ENCODE data around the gene RALGPS1.

The RALGPS1 gene

DNA sequence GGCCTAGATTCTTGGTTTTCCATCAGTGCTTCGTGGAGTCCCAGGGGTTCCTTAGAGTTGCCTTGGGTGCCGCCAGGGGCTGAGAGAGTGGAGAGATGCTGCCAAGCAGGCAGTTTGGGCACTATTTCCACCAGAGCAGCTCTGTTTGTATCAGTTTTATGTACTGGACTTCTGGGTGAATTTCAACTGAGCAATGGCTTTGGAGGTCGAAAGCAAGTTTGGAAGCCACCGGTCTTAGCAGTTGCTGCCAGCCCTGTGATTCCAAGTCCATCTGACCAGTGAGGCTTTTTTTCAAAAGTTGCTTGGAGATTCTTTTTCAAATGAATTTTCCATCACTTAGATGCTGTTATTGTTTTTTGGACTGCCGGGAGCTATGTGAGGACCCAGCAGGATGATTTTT lies 139.4 kb downstream of the RALGPS1 start:
- no peak for DNase-seq

DNA sequence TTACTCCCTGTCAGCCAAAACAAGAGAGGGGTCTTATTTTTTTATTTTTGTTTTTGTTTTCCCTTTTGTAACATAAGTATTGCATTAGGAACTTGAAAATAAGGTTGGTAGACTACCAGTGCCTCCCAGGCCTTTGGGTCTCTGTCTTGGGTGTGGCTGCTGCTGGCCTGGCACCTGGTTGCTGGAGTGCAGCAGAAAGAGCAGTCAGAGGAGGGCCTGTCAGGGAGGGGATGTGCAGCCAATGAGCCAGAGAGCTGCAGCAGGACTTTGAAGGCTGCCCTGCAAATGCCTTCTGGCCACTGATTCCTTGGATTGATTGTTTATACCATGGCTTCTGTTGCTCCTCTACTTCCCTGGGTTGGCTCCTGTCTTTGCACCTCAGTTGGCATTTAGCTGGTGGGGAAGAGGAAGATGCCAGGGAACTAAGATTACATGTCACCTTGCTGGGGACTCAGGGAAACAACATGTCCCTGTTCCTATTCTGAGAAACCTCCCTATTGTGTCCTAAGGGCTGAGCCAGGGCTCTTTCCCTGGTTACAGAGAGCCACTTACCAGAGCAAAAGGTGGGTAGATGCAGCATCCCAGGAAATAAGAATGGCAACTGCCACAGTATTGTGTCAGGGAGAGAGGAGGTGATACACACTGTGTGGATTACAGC lies 141.3 kb downstream of the RALGPS1 start:
- DNase-seq: no peak

DNA sequence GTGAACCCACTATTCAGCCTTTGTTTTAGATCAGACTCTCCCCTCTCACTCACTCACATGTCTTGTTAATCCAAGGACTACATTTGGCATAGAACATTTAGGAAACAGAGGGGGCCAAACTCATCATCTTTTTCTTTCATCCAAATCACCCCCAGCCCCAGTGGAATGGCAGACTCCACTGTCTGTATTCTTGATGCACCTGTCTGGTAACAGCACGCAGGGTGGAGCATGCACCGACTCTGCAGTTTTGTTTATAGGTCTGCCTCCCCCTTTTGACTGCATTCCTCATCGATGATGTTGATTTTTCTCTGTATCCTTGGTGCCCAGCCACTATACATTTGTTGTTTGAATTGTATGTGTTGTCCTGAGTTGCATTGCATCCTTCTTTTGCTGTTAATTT lies 141.9 kb downstream of the RALGPS1 start:
- no peak for DNase-seq

DNA sequence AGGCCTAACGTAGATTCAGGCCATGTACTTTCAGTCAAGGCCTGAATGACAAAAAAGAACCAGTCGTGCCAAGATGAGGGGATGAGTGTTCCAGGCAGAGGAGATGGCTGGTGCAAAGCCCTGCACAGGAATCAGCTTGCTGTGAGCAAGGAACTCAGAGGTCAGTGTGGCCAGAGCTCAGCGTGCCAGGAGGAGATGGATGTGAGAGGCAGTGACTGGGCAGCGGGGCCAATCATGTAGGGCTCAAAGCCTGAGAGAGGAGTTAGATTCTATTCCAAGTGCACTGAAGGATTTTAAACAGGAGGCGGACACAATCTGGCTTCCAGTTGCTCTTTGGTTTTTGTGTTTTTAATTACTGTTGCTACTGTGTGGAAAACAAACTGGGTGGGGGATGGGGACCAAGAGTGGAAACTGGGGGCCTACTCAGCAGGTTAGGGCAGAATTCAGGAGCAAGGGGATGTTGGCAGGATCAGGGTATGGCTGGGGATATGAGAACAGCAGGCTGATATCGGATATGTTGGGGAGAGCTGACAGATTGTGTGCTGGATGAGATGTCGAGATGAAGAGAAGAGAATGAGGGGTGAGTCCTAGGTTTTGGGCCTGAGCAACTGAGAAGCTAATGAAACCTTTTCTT lies 143.5 kb downstream of the RALGPS1 start:
- DNase-seq: no peak

DNA sequence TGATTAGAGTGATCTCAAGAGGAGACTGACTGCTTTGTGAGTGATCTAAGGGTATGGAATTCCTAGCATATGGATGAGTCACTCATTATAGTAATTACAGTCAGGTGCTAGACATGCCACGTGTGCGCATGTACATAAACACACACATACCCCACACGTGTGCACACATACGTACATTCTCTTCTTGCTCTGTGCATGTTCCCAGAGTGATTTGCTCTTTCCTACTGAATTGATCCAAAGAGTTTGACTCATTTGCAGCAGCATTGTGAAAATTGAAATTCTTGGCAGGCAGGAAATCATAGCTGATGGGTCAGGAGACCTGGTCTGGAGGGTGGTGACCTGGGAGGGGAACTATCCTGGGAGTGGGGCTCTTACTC lies 144.1 kb downstream of the RALGPS1 start:
- DNase-seq: peak; percentile 81

DNA sequence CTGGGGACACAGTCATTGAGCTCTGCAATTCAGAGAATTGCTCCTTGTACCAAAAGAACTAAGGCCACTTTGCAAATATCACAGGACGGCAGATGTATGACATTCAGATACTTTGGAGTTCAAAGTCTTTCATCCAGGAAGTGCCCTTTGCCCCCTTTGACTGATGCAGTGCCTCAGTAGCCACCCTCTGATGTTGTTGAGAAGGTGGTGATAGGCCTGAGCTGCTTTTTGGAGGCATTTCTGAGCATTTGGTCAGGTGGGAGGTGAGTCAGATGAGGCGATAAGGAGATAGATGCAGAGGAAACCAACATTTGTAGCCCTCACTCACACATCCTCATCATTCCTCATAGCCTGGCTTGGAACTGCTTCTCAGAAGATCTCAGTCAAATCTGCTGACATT lies 144.4 kb downstream of the RALGPS1 start:
- no peak for DNase-seq

DNA sequence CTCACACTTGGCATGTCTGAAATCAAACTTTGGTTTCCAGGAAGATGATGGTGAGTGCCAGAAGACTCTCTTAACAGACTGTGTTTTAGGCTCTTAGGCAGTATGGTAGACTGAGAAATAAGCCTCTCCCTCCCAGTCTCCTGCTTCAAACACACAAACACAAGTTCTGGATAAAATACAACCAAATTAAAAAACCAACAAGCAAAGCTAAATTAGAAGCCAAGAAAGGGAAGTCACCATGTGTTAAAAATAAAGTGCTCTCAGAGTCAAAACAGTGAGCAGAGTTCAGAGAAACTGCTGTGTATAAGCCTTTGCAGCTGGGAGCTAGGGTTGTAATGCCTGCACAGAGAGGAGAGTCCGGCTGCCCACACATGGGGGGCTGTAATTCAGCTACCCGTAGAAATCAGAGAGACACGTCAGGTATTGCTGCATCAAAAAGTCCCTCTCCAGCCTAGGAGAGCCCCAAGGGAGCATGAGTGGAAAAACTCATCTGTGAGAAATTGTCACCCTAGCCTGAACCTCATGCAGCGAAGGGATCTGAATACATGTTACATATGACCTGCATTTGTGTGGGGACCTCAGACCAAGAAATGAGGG lies 145.3 kb downstream of the RALGPS1 start:
- no peak for DNase-seq

DNA sequence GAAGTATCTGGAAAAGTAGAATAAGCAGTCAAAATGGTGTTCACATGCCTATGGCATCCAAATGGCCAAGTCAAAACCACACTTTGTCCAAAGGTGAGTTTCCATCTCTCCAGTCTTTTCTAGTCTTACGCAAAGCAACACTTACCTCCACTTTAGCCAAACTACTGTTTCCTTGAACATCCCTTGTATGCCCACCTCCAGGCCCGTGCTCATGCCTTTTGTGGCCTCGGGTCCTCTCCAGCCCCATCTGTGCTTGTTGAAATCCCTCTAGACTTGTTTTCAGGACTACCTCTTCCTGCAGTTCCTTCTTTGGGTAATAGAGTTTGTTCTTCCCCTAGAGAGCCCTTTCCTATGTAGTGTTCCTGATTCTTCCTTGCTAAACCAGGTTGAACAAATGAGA lies 146.8 kb downstream of the RALGPS1 start:
- no peak for DNase-seq

DNA sequence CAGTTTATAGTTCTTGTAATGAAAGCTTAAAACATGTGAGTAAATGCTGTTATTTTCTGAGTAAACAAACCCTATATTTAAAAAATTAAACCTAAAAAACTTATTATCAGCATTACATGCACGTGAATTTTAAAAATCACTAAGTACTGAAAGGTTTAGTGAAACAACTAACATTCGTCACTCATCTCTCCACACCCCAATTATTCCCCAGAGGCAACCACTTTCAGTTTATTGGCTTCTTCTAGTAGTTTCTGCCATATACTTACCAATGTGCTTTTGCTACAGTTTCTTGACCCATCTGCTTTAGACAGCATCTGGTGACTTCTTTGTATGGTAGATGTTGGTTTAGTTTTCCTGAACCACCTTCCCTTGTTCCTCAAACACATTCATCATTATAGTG lies 149.8 kb downstream of the RALGPS1 start:
- no peak for DNase-seq

DNA sequence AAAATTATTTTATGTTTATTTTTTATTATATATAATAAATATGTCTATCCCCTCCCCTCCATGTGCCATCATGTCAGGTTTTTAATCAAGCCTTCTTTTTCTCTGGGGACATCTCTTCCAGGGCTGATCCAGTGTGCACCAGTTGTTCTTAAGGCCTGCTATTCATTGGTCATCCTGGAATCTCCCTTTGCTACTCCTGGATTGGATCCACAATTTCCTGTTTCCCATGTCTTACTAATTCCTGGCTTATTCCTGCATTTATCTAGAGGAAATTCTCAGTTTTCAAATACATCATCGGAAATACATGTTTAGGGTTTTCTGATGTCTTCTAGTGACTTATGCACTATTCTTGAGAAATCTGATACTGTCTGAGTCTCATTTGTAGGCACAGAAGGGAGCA lies 151.0 kb downstream of the RALGPS1 start:
- DNase-seq: peak; percentile 69

DNA sequence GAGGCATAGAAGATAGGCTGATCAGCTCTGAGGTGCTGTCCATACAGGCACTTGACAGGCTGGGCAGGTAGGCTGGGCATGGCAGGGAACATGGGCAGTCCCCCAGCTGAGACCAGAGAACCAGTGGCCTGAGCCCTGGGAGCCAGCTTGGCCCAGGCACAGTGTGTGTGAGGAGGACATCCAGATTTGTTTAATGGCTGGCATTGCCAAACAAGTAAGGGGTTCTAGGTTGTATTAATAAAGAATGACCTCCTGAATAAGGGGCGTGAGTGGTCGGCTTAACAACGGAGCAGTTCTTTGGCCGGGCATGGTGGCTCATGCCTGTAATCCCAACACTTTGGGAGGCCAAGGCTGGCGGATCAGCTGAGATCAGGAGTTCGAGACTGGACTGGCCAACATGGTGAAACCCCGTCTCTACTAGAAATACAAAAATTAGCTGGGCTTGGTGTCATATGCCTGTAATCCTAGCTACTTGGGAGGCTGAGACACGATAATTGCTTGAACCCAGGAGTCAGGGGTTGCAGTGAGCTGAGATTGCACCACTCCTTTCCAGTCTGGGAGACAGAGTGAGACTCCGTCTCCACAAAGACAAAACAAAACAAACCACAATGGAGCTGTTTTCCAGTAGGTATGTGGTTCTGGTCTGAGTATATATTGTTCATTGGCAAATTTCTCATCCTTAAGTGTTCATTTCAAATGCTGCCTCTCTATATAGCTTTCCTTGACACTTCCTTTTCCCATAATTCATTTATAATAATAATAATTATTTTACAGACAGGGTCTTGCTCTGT lies 151.7 kb downstream of the RALGPS1 start:
- DNase-seq: peak; percentile 52

DNA sequence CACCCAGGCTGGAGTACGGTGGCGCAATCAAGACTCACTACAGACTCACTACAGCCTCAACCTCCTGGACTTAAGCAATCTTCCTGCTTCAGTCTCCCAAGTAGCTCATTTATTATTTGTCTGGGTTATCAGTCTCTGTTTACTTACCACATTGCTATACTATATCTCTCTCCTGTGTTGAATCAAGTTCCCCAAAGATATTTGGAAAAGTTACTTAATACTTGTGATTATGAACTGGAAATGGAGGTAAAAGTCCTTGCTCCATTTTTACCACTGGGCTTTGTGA lies 152.2 kb downstream of the RALGPS1 start:
- DNase-seq: peak; percentile 49

DNA sequence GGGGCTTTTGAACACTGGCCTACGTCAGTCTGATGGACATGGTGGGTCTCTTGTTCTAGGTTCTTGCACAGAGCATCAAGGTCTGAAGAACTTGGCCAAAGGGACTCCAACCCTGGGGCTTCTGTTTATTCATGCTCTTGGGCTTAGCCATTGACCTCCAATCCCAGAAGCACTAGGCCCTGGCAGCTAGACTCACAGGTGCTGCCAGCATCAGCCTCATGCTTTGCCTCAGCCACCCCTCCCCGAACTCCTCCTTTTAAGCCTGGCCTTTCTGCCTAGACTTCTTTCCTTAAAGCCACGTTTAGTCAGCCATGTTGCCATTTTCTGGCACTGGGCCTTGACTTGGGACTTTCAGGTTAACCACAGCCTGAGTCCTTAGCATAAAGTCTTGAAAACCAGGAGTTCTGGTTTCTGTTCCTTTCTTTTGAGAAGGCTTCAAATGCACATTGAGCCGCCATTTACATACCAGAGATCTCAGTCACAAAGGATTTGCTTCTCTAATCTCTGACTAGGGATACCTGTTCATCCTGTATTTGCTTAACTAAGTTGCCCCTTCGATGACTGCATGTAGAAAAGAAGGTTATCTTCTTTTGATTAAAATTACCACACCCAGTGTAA lies 153.1 kb downstream of the RALGPS1 start:
- DNase-seq: no peak

DNA sequence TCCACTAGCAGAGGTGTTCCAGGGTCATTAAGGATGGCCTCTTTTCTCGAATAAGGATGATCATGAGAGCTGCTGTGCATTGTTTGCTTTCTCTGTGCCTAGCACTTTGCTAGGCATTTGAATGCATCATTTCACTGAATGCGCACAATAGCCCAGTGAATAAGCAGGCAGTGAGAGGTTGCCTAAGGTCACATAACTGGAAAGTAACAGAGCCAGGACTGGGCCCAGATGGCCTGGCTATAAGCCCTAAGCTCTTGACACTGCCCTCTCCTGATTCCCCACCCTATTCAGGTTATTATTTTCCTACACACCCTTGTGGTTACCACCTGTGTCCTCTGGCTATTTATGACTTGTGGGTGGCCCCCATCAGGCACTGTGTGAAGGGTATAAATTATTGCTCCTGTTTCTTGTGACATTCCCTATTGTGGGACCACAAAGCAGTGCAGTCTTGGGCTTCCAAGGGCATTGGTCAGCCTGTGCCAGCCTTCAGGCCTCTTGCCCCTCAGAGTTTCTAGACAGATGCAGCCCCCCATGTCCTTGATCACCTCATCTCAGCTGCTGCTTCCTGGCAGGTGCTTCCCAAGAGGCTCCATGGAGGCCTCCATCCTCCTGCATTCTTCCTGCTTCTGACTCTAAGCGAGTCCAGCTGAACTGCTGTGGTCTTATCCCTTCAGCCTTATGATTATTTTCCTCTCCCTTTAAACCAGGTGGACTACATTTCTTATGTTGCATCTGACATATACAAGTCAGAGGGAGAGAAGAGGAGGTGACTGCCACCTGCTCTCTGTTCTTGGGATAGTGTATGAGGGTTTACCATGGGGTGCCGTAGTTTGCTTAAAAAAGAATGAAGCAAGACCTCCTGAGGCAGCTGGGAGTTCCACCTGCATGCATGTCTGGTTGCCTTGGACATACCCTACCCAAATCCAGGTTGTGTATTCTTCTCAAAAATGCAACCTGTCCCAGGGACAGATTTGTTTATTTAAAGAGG lies 160.3 kb downstream of the RALGPS1 start:
- DNase-seq: no peak

DNA sequence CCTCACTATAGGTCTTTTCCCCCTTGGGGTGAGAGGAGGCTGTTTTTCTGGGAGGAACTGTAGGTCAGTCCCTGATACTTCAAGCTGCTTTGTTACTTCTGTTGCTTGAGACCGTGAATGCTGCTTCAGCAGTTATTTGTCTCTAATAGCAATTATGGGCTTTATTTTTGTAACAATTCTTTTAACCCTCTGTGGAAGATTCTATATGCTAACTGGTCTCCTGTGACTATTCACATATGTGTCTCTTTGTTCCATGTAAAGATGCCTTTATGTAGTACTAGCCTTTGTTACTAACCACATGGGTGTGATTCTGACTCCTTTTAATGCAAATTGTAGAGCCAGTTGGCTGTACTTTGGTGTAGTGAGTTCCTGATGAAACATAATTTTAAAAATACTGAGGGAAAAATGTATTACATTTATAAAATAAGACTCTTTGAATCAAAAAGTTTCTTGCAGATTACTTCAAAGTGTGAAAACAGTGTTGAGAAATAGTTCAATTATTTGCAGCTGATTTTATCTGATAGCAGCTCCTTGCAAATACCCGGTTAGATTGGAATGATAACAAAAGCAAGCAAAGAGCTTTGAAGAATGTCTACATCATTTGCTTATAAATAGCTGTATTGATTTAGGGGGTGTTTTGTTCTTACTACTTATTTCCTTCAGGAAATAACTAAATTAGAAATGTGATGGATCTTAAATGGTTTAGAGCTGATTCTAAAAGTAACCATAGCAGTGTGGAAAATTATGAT lies 161.2 kb downstream of the RALGPS1 start:
- no peak for DNase-seq

DNA sequence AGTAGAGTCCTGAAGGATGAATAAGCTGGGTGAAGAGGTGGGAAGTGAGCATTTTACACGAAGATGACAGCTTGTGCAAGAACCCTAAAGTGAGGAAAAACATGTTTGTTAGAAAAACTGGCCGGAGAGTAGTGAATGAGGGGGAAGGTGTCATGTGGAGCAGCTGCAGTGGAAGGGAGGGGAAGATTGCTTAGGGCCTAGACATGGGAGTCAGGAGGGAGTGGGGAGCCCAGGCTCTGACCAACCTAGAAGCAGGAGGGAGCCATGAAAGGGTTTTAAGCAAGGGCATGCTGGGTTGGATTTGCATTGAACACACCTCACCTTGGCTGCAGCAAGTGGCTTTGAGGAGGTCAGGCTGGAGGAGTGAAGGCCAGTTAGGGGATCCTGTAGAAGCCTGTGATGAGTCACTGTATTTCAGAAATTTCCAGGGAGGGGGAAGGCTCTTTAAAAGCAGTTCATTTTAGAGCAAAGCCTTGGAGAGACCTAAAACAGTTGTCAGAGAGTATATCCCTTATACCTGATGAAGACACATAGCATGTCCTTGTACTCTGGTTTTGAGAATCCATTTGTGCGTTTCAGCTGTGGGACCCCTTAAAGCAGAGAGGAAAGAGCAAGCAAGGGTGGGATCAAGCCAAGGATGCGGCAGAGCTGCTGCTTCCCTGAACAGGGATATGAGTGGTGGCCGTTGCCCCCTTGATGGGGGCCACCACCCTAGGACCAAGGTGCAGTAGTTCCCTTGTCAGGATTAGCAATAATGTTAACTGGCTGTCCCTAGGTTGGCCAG lies 162.5 kb downstream of the RALGPS1 start:
- no peak for DNase-seq

DNA sequence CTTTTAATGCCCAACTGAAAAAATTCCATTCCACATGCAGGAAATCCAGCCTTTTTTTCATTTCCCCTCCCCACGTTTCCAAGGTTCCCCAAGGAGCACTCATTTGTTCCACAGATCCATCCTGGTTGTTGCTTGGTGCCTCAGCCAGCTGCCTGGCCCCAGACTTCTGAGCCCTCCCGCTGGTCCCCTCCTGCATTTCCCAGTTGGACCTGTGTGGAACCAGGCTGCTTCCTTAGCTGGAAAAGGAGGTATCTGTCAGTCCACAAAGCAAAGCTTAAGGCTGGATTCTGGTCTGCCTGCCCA lies 163.0 kb downstream of the RALGPS1 start:
- DNase-seq: no peak

DNA sequence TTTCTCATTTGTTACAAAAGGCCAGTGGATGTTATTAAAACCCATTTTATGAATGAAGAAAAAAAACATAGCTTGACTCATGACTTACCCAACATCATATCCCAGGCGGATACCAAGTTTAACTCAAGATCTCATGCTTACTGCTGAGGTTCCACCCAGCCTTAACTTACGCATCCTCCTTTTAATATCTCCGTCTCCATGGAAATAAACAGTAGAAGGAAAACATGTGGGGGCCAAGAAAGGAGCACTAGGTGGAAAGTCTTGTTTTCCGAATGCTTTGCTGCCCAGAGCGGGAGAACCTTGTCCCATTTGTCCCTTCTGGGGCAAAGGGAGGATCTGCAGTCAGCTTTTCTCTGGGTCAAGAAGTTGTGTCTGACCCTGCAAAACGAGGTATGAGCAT lies 163.8 kb downstream of the RALGPS1 start:
- DNase-seq: no peak

DNA sequence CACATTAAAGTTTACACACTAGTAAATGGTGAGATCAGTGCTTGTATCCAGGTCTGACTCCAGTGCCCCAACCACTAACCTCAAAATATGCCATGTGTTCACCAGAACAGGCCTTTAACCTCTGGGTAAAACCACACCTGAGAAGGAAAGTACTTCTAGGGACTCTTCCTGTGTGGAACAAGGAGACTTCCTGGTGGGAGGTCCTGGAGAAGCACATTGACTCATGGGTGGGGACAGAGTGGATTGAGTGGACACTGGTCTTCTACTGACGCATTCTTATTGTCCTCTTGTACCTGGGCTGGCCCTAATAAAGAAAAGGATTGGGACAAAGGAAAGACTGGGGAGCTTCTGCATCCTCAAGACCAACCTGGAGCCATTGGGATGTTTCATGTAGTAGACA lies 164.4 kb downstream of the RALGPS1 start:
- no peak for DNase-seq

DNA sequence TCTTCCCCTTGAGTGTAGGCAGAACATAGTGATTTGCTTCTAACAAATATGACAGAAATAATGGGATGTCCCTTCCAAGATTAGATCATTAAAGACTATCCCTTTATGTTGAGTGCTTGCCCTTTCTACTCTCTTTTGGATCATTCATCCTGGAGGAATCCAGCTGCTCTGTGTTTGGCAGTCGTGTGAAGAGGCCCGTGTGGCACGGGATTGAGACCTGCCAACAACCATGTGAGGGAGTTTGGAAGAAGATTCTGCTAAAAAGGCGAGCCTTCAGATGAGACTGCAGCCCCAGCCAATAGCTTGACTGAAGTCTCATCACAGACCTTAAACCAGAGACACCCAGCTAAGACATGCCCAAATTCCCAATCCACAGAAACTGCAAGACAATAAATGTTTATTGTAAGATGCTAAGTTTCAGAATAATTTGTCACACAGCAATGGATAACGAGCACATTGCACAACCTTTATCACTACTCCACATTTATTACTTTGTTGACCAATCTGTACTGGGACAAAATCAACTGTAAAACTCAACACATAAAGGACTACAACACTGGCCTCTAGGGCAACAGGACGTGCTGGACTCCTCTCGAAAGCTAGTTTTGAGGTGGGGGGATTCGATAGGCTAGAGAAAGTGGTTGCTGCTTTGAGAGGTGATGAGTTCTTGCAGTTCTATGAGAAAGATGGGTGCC lies 165.0 kb downstream of the RALGPS1 start:
- no peak for DNase-seq

Measured in fibroblast of upper back skin (primary cell).